ENCODE measurements around the gene KCNMA1.

- TF ChIP-seq CTCF (IDR thresholded peaks at IDR 0.05) (no peak), POLR2AphosphoS5 (IDR thresholded peaks at IDR 0.05) (no peak), POLR2A (IDR thresholded peaks at IDR 0.05) (no peak)
Observed at GRCh38 chr10:77253147-77253545, 384.5 kb downstream of the KCNMA1 start.
